Measurements from ENCODE around the gene SFT2D1. TPM values are rescaled to one million over a fixed set of nuclear protein-coding genes. Genes with fewer than 3 reads are reported as not detected.

The SFT2D1 gene
- total RNA-seq, 4 donors from 2014 or later: 7.6 to 55.6 (median 39.7) TPM

DNA sequence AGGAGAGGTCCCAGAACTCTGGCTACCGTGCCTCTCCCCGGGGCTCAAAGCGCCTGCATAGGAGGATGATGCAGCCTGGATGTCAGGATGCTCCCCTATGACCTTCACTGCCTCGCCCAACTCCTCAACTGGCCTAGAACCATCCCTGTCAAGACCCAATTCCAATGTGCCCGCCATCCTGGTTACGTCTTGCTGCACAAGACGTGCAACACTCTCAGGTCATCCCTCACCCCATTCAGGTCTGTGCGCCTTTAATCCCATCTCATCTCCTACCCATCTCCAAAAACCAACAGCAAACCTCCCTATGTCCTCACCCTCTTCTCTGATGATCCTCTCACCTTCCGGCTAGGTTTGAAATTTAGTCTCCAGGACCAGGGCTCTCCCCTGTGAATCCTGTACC is 3.5 kb downstream of the SFT2D1 start:
- intact Hi-C loops (cut with DNase I; ENCODE audit: low total_unique reads): no loop called here
- in situ Hi-C loops (cut with MboI; ENCODE audit: low pct_ligation_motif_present in 1 of 4, low pct_unique_long_range_greater_than_20kb in 1 of 4, low sequenced_read_pairs in 3 of 4): no loop called here
- H3K27ac ChIP-seq: no peak overlapping the region

GRCh38 chr6:166336847-166337246 is 5.5 kb downstream of the SFT2D1 start:
- H3K4me3 ChIP-seq: no peak overlapping the region
- H3K27ac ChIP-seq: no peak overlapping the region
- peaks cover 16 to 49% (median 19%) of the 10 kb centered on the region in 4 donors for H3K4me1 ChIP-seq
- intact Hi-C loops (cut with DNase I; ENCODE audit: low total_unique reads): no loop called here
- H3K9me3 ChIP-seq: no peaks in the 10 kb centered on the region
- TF ChIP-seq EP300 (IDR thresholded peaks at IDR 0.05; ENCODE audit: low read depth) (no peak), POLR2A (IDR thresholded peaks at IDR 0.05) (no peak), POLR2AphosphoS5 (IDR thresholded peaks at IDR 0.05) (no peak)
- TF ChIP-seq, protein P1, sequence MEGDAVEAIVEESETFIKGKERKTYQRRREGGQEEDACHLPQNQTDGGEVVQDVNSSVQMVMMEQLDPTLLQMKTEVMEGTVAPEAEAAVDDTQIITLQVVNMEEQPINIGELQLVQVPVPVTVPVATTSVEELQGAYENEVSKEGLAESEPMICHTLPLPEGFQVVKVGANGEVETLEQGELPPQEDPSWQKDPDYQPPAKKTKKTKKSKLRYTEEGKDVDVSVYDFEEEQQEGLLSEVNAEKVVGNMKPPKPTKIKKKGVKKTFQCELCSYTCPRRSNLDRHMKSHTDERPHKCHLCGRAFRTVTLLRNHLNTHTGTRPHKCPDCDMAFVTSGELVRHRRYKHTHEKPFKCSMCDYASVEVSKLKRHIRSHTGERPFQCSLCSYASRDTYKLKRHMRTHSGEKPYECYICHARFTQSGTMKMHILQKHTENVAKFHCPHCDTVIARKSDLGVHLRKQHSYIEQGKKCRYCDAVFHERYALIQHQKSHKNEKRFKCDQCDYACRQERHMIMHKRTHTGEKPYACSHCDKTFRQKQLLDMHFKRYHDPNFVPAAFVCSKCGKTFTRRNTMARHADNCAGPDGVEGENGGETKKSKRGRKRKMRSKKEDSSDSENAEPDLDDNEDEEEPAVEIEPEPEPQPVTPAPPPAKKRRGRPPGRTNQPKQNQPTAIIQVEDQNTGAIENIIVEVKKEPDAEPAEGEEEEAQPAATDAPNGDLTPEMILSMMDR (IDR thresholded peaks at IDR 0.05): no peak
- 96% methylated on average over 3 of the region's 3 CpGs; no CpG with 5 or more reads in 1 of the 2 donors for WGBS, 2 donors (ENCODE audit: low coverage in 1 of 2)
- no peaks in the 10 kb centered on the region for H3K27me3 ChIP-seq
- DNase-seq: no peak
- in situ Hi-C loops (cut with MboI; ENCODE audit: low pct_ligation_motif_present in 1 of 4, low pct_unique_long_range_greater_than_20kb in 1 of 4, low sequenced_read_pairs in 3 of 4): no loop called here
- no peaks in the 10 kb centered on the region for H3K36me3 ChIP-seq

More for the DNA sequence above, 3.5 kb downstream of the SFT2D1 start:
- WGBS, 2 donors (ENCODE audit: low coverage in 1 of 2): 94 to 97% methylated on average over 3 to 9 of the region's 9 CpGs
- no peaks in the 10 kb centered on the region for H3K36me3 ChIP-seq
- H3K4me1 ChIP-seq: peaks cover 19 to 39% (median 22%) of the 10 kb centered on the region in 4 donors
- H3K27me3 ChIP-seq: no peaks in the 10 kb centered on the region
- H3K9me3 ChIP-seq: no peaks in the 10 kb centered on the region
- TF ChIP-seq POLR2AphosphoS5 (IDR thresholded peaks at IDR 0.05): no peak
- TF ChIP-seq POLR2A (IDR thresholded peaks at IDR 0.05): no peak
- no peak for TF ChIP-seq EP300 (IDR thresholded peaks at IDR 0.05; ENCODE audit: low read depth)
- TF ChIP-seq, protein P1 (IDR thresholded peaks at IDR 0.05): no peak
- DNase-seq: no peak
- no peak overlapping the region for H3K4me3 ChIP-seq

DNA sequence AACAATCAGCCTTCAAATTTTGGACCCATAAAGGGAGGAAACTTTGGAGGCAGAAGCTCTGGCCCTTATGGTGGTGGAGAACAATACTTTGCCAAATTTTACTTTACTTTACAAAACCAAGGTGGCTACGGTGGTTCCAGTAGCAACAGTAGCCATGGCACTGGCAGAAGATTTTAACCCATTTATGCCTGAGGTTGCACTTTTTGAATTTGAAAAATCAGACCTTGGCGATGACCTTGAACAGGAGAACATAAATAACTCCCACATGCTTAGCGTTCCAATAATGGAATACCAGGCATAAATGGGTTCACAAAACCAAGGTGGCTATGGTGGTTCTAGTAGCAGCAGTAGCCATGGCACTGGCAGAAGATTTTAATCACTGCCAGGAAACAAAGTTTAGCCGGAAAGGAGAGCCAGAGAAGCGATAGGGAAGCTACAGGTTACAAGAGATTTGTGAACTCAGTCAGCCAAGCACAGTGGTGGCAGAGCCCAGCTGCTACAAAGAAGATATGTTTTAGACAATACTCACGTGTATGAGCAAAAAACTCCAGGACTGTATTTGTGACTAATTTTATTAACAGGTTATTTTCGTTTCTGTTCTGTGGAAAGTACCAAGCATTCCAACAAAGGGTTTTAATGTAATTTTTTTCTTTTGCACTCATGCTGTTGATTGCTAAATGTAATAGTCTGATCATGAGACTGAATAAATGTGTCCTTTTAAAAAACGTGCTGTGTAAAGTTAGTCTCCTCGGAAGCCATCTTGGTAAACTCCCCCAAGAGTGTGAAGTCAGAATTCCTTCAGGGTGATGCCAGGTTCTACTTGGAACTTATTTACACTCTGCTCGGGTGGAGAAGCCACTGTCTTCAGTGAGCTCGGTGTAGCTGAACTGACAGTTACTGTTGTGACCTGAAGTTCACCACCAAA is 6.7 kb downstream of the SFT2D1 start:
- TF ChIP-seq POLR2AphosphoS5 (IDR thresholded peaks at IDR 0.05) (no peak), EP300 (IDR thresholded peaks at IDR 0.05; ENCODE audit: low read depth) (no peak), POLR2A (IDR thresholded peaks at IDR 0.05) (no peak)
- TF ChIP-seq, protein P1 (IDR thresholded peaks at IDR 0.05): no peak
- no peaks in the 10 kb centered on the region for H3K36me3 ChIP-seq
- WGBS, 2 donors (ENCODE audit: low coverage in 1 of 2): 77 to 80% methylated on average over 5 to 11 of the region's 11 CpGs
- intact Hi-C loops (cut with DNase I; ENCODE audit: low total_unique reads): no loop called here
- H3K4me3 ChIP-seq: no peak overlapping the region
- DNase-seq: no peak
- no peaks in the 10 kb centered on the region for H3K27me3 ChIP-seq
- in situ Hi-C loops (cut with MboI; ENCODE audit: low pct_ligation_motif_present in 1 of 4, low pct_unique_long_range_greater_than_20kb in 1 of 4, low sequenced_read_pairs in 3 of 4): no loop called here
- H3K4me1 ChIP-seq: peaks cover 6 to 50% (median 19%) of the 10 kb centered on the region in 4 donors
- H3K9me3 ChIP-seq: no peaks in the 10 kb centered on the region
- H3K27ac ChIP-seq: no peak overlapping the region

GRCh38 chr6:166334878-166335277 is 7.5 kb downstream of the SFT2D1 start:
- intact Hi-C loops (cut with DNase I; ENCODE audit: low total_unique reads): no loop called here
- WGBS, 2 donors (ENCODE audit: low coverage in 1 of 2): 91% methylated on average over 5 to 8 of the region's 8 CpGs

More at GRCh38 chr6:166334878-166335277, 7.5 kb downstream of the SFT2D1 start:
- Histone ChIP-seq H3K27me3 (no peaks in the 10 kb centered on the region), H3K9me3 (no peaks in the 10 kb centered on the region), H3K36me3 (no peaks in the 10 kb centered on the region), H3K4me1 (peaks cover 0 to 47% (median 17%) of the 10 kb centered on the region in 4 donors), H3K27ac (no peak overlapping the region), H3K4me3 (no peak overlapping the region)
- DNase-seq: no peak
- in situ Hi-C loops (cut with MboI; ENCODE audit: low pct_ligation_motif_present in 1 of 4, low pct_unique_long_range_greater_than_20kb in 1 of 4, low sequenced_read_pairs in 3 of 4): no loop called here
- no peak for TF ChIP-seq POLR2A (IDR thresholded peaks at IDR 0.05)
- TF ChIP-seq, protein P1 (IDR thresholded peaks at IDR 0.05): no peak
- TF ChIP-seq EP300 (IDR thresholded peaks at IDR 0.05; ENCODE audit: low read depth): no peak
